ENCODE results near the gene P2RY6.

GRCh38 chr11:73263640-73264039, 8.5 kb upstream of the P2RY6 start:
- TF ChIP-seq POLR2A (IDR thresholded peaks at IDR 0.05; ENCODE audit: extremely low read depth, insufficient read length), result no peak
- TF ChIP-seq, protein P1, sequence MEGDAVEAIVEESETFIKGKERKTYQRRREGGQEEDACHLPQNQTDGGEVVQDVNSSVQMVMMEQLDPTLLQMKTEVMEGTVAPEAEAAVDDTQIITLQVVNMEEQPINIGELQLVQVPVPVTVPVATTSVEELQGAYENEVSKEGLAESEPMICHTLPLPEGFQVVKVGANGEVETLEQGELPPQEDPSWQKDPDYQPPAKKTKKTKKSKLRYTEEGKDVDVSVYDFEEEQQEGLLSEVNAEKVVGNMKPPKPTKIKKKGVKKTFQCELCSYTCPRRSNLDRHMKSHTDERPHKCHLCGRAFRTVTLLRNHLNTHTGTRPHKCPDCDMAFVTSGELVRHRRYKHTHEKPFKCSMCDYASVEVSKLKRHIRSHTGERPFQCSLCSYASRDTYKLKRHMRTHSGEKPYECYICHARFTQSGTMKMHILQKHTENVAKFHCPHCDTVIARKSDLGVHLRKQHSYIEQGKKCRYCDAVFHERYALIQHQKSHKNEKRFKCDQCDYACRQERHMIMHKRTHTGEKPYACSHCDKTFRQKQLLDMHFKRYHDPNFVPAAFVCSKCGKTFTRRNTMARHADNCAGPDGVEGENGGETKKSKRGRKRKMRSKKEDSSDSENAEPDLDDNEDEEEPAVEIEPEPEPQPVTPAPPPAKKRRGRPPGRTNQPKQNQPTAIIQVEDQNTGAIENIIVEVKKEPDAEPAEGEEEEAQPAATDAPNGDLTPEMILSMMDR (IDR thresholded peaks at IDR 0.05; ENCODE audit: low read depth, low read length), result no peak
